Fibroblast of pulmonary artery (primary cell): ENCODE results near the gene MEGF6.

Source experiments
- DNase-seq: peaks from one replicate; pipeline ENCODE4 v3.0.0-alpha.2; 2010; ENCODE audit warnings: low read depth
- H3K4me3 ChIP-seq: replicated peaks from 2 replicates; pipeline ENCODE4 v1.5.1; 2011; ENCODE audit warnings: low read depth, mild to moderate bottlenecking, control low read depth, low read length, moderate library complexity
- CTCF ChIP-seq: IDR thresholded peaks from 2 replicates; pipeline ENCODE4 v1.5.1; 2011; ENCODE audit warnings: mild to moderate bottlenecking, control low read depth, low read length, inconsistent platforms; ENCODE audit errors: missing control alignments

MEGF6 gene

DNA sequence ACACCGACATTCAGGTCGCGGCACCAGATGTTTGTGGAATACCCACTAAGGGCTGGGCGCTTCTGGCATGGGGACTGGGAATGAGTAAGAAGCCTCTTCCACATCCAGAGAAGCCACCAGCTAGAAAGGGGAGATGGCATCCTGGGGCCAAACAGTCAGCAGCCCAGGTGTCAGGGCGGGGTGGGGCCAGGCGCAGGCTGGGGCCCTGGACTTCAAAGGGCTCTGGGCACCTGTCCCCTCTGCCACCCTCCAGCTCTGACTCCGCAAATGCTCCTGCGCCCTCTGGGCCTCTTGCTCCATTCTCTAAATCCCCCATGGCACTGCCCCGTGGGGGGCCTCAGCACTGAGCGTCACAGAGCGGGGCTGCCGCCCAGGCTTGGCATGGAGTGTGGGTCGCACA lies 70.4 kb downstream of the MEGF6 start:
- DNase-seq, result no peak
- TF ChIP-seq CTCF, result no peak
- no peak overlapping the region for H3K4me3 ChIP-seq

DNA sequence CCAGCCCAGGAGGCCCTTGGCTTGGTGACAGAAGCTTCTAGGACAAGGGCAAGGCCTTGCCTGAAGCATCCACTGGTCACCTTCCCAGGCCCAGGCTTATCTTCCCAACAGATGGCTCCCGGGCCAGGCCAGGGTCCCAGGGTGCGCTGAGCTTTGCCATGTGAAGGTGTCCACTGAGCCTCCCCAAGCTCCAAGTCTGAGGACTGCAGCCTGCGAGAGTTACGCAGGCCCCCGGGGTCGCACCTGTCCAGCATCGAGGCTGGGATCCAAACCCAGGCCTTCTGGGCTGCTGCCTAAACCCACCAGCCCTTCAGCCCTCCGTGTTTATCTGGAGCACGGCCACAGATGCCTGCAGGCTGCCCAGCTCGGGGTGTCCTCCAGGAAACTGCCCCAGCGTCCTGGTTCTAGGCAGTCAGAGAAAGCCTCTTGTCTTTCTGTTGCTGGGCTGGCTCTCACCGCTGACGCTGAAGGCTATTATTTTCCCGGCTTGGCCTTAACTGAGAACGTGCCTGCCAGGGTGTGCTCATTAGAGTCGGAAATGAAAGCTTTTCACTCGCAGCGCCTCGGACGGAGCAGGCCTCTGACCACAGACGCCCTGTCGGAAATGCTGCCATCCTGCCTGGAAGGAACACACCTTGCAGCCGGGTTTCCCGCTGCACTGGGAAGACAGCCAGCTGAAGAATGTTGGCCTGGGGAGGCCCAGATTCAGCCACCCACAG lies 71.4 kb downstream of the MEGF6 start:
- H3K4me3 ChIP-seq, result no peak overlapping the region
- TF ChIP-seq CTCF, result no peak
- DNase-seq, result no peak

GRCh38 chr1:3537359-3537758 lies 73.9 kb downstream of the MEGF6 start:
- DNase-seq, result no peak
- TF ChIP-seq CTCF, result no peak
- no peak overlapping the region for H3K4me3 ChIP-seq

- no peak for DNase-seq
- H3K4me3 ChIP-seq, result no peak overlapping the region
- TF ChIP-seq CTCF, result no peak
These were observed 74.7 kb downstream of the MEGF6 start for GRCh38 chr1:3536420-3537195.

GRCh38 chr1:3535732-3536131 lies 75.6 kb downstream of the MEGF6 start:
- no peak for TF ChIP-seq CTCF
- no peak for DNase-seq
- H3K4me3 ChIP-seq, result no peak overlapping the region

- H3K4me3 ChIP-seq, result no peak overlapping the region
- TF ChIP-seq CTCF, result no peak
These were observed 76.3 kb downstream of the MEGF6 start for GRCh38 chr1:3534803-3535637.

More at GRCh38 chr1:3534803-3535637, 76.3 kb downstream of the MEGF6 start:
- no peak for DNase-seq
